ENCODE data around the gene GRM7. TPM values are rescaled to one million over a fixed set of nuclear protein-coding genes. Genes with fewer than 3 reads are reported as not detected.

The GRM7 gene
- total and polyA plus RNA-seq, 10 donors: 0.02 to 0.20 (median 0.14) TPM; not detected in 7

GRCh38 chr3:7371693-7372572, 511.0 kb downstream of the GRM7 start:
- intact Hi-C loops (cut with DNase I; ENCODE audit: low total_unique reads): no loop called here
- no peak for DNase-seq
- Histone ChIP-seq H3K36me3 (no peaks in the 10 kb centered on the region), H3K27me3 (replicated peaks in 1 of 7) (no peaks in the 10 kb centered on the region), H3K9me3 (no peaks in the 10 kb centered on the region), H3K27ac (no peak overlapping the region), H3K4me3 (no peak overlapping the region), H3K4me1 (no peaks in the 10 kb centered on the region)
- TF ChIP-seq POLR2A (IDR thresholded peaks at IDR 0.05): no peak
- no peak for TF ChIP-seq POLR2AphosphoS5 (IDR thresholded peaks at IDR 0.05)
- no peak for TF ChIP-seq CTCF (IDR thresholded peaks at IDR 0.05 in 8 of 11, conservative IDR thresholded peaks at IDR 0.05 in 3 of 11)
- WGBS, 5 donors: 63 to 77% (median 74%) methylated on average over 7 of the region's 7 CpGs

GRCh38 chr3:7377103-7377502, 516.2 kb downstream of the GRM7 start:
- DNase-seq: no peak
- H3K4me1 ChIP-seq: no peaks in the 10 kb centered on the region
- TF ChIP-seq POLR2AphosphoS5 (IDR thresholded peaks at IDR 0.05) (no peak), CTCF (IDR thresholded peaks at IDR 0.05 in 8 of 11, conservative IDR thresholded peaks at IDR 0.05 in 3 of 11) (no peak), POLR2A (IDR thresholded peaks at IDR 0.05) (no peak)
- intact Hi-C loops (cut with DNase I; ENCODE audit: low total_unique reads): no loop called here
- 88 to 93% (median 92%) methylated on average over 2 of the region's 2 CpGs for WGBS, 5 donors
- no peak overlapping the region for H3K4me3 ChIP-seq
- H3K36me3 ChIP-seq: no peaks in the 10 kb centered on the region
- H3K27me3 ChIP-seq (replicated peaks in 1 of 7): no peaks in the 10 kb centered on the region
- no peak overlapping the region for H3K27ac ChIP-seq
- no peaks in the 10 kb centered on the region for H3K9me3 ChIP-seq

GRCh38 chr3:7381741-7382140, 520.8 kb downstream of the GRM7 start:
- intact Hi-C loops (cut with DNase I; ENCODE audit: low total_unique reads): no loop called here
- no peak for DNase-seq
- Histone ChIP-seq H3K4me1 (no peaks in the 10 kb centered on the region), H3K27ac (no peak overlapping the region), H3K36me3 (no peaks in the 10 kb centered on the region), H3K4me3 (no peak overlapping the region), H3K27me3 (replicated peaks in 1 of 7) (no peaks in the 10 kb centered on the region), H3K9me3 (no peaks in the 10 kb centered on the region)
- TF ChIP-seq POLR2AphosphoS5 (IDR thresholded peaks at IDR 0.05): no peak
- no peak for TF ChIP-seq CTCF (IDR thresholded peaks at IDR 0.05 in 8 of 11, conservative IDR thresholded peaks at IDR 0.05 in 3 of 11)
- no peak for TF ChIP-seq POLR2A (IDR thresholded peaks at IDR 0.05)

GRCh38 chr3:7382293-7383010, 521.5 kb downstream of the GRM7 start:
- Histone ChIP-seq H3K4me1 (no peaks in the 10 kb centered on the region), H3K27ac (no peak overlapping the region), H3K4me3 (no peak overlapping the region), H3K36me3 (no peaks in the 10 kb centered on the region), H3K9me3 (no peaks in the 10 kb centered on the region), H3K27me3 (replicated peaks in 1 of 7) (no peaks in the 10 kb centered on the region)
- no peak for TF ChIP-seq POLR2AphosphoS5 (IDR thresholded peaks at IDR 0.05)
- no peak for TF ChIP-seq CTCF (IDR thresholded peaks at IDR 0.05 in 8 of 11, conservative IDR thresholded peaks at IDR 0.05 in 3 of 11)
- TF ChIP-seq POLR2A (IDR thresholded peaks at IDR 0.05): no peak
- intact Hi-C loops (cut with DNase I; ENCODE audit: low total_unique reads): no loop called here
- 82 to 95% (median 87%) methylated on average over 2 of the region's 2 CpGs for WGBS, 5 donors
- DNase-seq: no peak
